HCT116 (cell line): Measurements from ENCODE around the gene FBXL5. TPM values are rescaled to one million over a fixed set of nuclear protein-coding genes. Genes with fewer than 3 reads are reported as not detected.

Experiments used
- ATAC-seq: fragments of 200-7000 bp; cut with Tn5 transposase; 2 replicates; pipeline ENCODE4 v1.9.1; 2020; ENCODE audit warnings: mild to moderate bottlenecking, moderate library complexity
- BruUV-seq: library from RNA; stranded (reverse); fragments of 400-500 nt; replicated peaks from 2 replicates; lab custom pipeline; 2021; lab: Mats Ljungman, UMichigan
- CTCF ChIA-PET: fragments of 300-600 bp; sonication (Branson Sonifier 250); formaldehyde crosslinking; loops from one replicate; lab custom pipeline; 2021; ENCODE audit warnings: antibody characterized with exemption; lab: Charles Lee
- POLR2A ChIA-PET: fragments of 300-600, 350-600 bp; sonication (Branson Sonifier 250); formaldehyde crosslinking; loops from one replicate; lab custom pipeline; 2021; ENCODE audit warnings: antibody characterized with exemption; lab: Charles Lee
- RAD21 ChIA-PET, 2 experiments: fragments of 300-600 bp; sonication (Branson Sonifier 250); formaldehyde crosslinking; loops; one replicate each; lab custom pipeline; 2023; ENCODE audit warnings: low total read pairs in 2 of 2; ENCODE audit not compliant: uncharacterized antibody in 2 of 2, unreplicated experiment in 2 of 2, low non-redundant PET in 1 of 2; lab: Charles Lee
- DNase-seq: peaks from one replicate; pipeline ENCODE4 v3.0.0-alpha.2; 2010; ENCODE audit warnings: low read depth, low spot score
- H2AFZ ChIP-seq: fragments of 200-600 bp; shearing (Covaris generic), sonication (generic); 2 replicates; pipeline ENCODE4 v1.6.1; 2017; ENCODE audit warnings: low read depth, mixed run types, mixed read lengths, antibody characterized with exemption, low read length; ENCODE audit not compliant: poor library complexity, severe bottlenecking
- H3K27ac ChIP-seq: 2 replicates; pipeline ENCODE4 v1.5.1; 2012; ENCODE audit warnings: low read depth, low read length
- H3K27me3 ChIP-seq: fragments of 200-600 bp; sonication (generic); 2 replicates; pipeline ENCODE4 v1.6.1; 2016; ENCODE audit warnings: mixed run types, low read length, mixed read lengths; ENCODE audit not compliant: insufficient read depth
- H3K36me3 ChIP-seq, 2 experiments: fragments of 200-500 bp in 1 of 2; fragments of 200-600 bp in 1 of 2; sonication (Bioruptor generic) in 1 of 2; sonication (generic) in 1 of 2; 2 replicates each; pipeline versions ENCODE4 v1.5.1 to v1.6.1; 2014 to 2016; ENCODE audit warnings: low read length in 2 of 2, inconsistent platforms in 1 of 2, mixed read lengths in 1 of 2, mixed run types in 1 of 2; ENCODE audit not compliant: insufficient read depth in 2 of 2, control insufficient read depth in 1 of 2
- H3K4me1 ChIP-seq, 2 experiments: fragments of 200-600 bp in 1 of 2; sonication (generic) in 1 of 2; 2 replicates each; pipeline versions ENCODE4 v1.5.1 to v1.6.1; 2012 to 2017; ENCODE audit warnings: low read length in 2 of 2, inconsistent platforms in 1 of 2, mild to moderate bottlenecking in 1 of 2, mixed read lengths in 1 of 2, mixed run types in 1 of 2, moderate library complexity in 1 of 2; ENCODE audit not compliant: insufficient read depth in 2 of 2, control insufficient read depth in 1 of 2
- H3K4me2 ChIP-seq: fragments of 200-600 bp; sonication (generic); 2 replicates; pipeline ENCODE4 v1.6.1; 2017; ENCODE audit warnings: mixed run types, low read length, mixed read lengths
- H3K4me3 ChIP-seq, 2 experiments: fragments of 200-600 bp in 1 of 2; sonication (generic) in 1 of 2; replicated peaks in 1 of 2; 2 replicates each; pipeline ENCODE4 v1.5.1; 2011 to 2016; ENCODE audit warnings: low read length in 2 of 2, control low read depth in 1 of 2, low read depth in 1 of 2, mild to moderate bottlenecking in 1 of 2, mixed read lengths in 1 of 2, mixed run types in 1 of 2
- H3K79me2 ChIP-seq: fragments of 200-600 bp; sonication (generic); 2 replicates; pipeline ENCODE4 v1.6.1; 2017; ENCODE audit warnings: mild to moderate bottlenecking, mixed run types, low read length, moderate library complexity, mixed read lengths; ENCODE audit not compliant: insufficient read depth
- H3K9ac ChIP-seq: fragments of 200-600 bp; sonication (generic); 2 replicates; pipeline ENCODE4 v1.6.1; 2016; ENCODE audit warnings: low read length, mixed read lengths
- H3K9me2 ChIP-seq: fragments of 200-600 bp; sonication (generic), shearing (Covaris generic); 2 replicates; pipeline ENCODE4 v1.6.1; 2017; ENCODE audit warnings: mixed run types, mild to moderate bottlenecking, moderate library complexity; ENCODE audit not compliant: insufficient read depth
- H3K9me3 ChIP-seq, 2 experiments: fragments of 200-500 bp in 1 of 2; fragments of 200-600 bp in 1 of 2; sonication (Bioruptor generic) in 1 of 2; sonication (generic) in 1 of 2; 2 replicates each; pipeline ENCODE4 v1.6.1; 2014 to 2017; ENCODE audit warnings: low read length in 2 of 2, mixed read lengths in 2 of 2, inconsistent platforms in 1 of 2, low read depth in 1 of 2, mild to moderate bottlenecking in 1 of 2, mixed run types in 1 of 2, moderate library complexity in 1 of 2; ENCODE audit not compliant: control insufficient read depth in 1 of 2, insufficient read depth in 1 of 2
- H4K20me1 ChIP-seq: fragments of 200-600 bp; sonication (generic), shearing (Covaris generic); 2 replicates; pipeline ENCODE4 v1.6.1; 2017; ENCODE audit warnings: mixed run types, mild to moderate bottlenecking, moderate library complexity; ENCODE audit not compliant: insufficient read depth
- CBX3 ChIP-seq: IDR thresholded peaks from 2 replicates; pipeline ENCODE4 v1.6.1; 2012; ENCODE audit warnings: low read depth
- CEBPB ChIP-seq: IDR thresholded peaks from 2 replicates; pipeline ENCODE4 v1.6.1; 2012; ENCODE audit warnings: low read depth
- CTCF ChIP-seq, 3 experiments: fragments of 200-600 bp in 1 of 3; sonication (generic) in 1 of 3; IDR thresholded peaks in 2 of 3; conservative IDR thresholded peaks in 1 of 3; 2 replicates each; pipeline ENCODE4 v1.5.1; 2012 to 2017; ENCODE audit warnings: low read depth in 2 of 3, low read length in 2 of 3, antibody characterized with exemption in 1 of 3, borderline replicate concordance in 1 of 3, control low read depth in 1 of 3, mild to moderate bottlenecking in 1 of 3, mixed read lengths in 1 of 3, mixed run types in 1 of 3, moderate library complexity in 1 of 3; ENCODE audit not compliant: insufficient read depth in 1 of 3
- EGR1 ChIP-seq: IDR thresholded peaks from 2 replicates; pipeline ENCODE4 v1.6.1; 2012; ENCODE audit warnings: low read depth
- ELF1 ChIP-seq: IDR thresholded peaks from 2 replicates; pipeline ENCODE4 v1.6.1; 2012; ENCODE audit warnings: low read depth, borderline replicate concordance
- EZH2phosphoT487 ChIP-seq: fragments of 200-600 bp; IDR thresholded peaks from 2 replicates; pipeline ENCODE4 v1.6.1; 2018; ENCODE audit warnings: antibody characterized with exemption, borderline replicate concordance
- JUND ChIP-seq: IDR thresholded peaks from 2 replicates; pipeline ENCODE4 v1.6.1; 2012
- POLR2A ChIP-seq: IDR thresholded peaks from 2 replicates; pipeline ENCODE4 v1.7.0; 2011; ENCODE audit warnings: borderline replicate concordance; ENCODE audit not compliant: insufficient read depth, insufficient read length; ENCODE audit errors: extremely low read depth
- POLR2AphosphoS5 ChIP-seq: IDR thresholded peaks from 2 replicates; pipeline ENCODE4 v1.6.1; 2011; ENCODE audit warnings: mild to moderate bottlenecking, low read depth, low read length, moderate library complexity
- RAD21 ChIP-seq: IDR thresholded peaks from 2 replicates; pipeline ENCODE4 v1.6.1; 2012; ENCODE audit warnings: low read depth, mild to moderate bottlenecking
- SIN3A ChIP-seq: IDR thresholded peaks from 2 replicates; pipeline ENCODE4 v1.6.1; 2012; ENCODE audit warnings: low read depth
- SP1 ChIP-seq: IDR thresholded peaks from 2 replicates; pipeline ENCODE4 v1.6.1; 2012; ENCODE audit warnings: low read depth
- SRF ChIP-seq: IDR thresholded peaks from 2 replicates; pipeline ENCODE4 v1.6.1; 2012; ENCODE audit warnings: low read depth
- TCF7L2 ChIP-seq: IDR thresholded peaks from 2 replicates; pipeline ENCODE4 v1.7.0; 2011; ENCODE audit warnings: borderline replicate concordance, inconsistent platforms; ENCODE audit not compliant: insufficient read depth, insufficient read length; ENCODE audit errors: extremely low read depth
- ZBTB33 ChIP-seq: IDR thresholded peaks from 2 replicates; pipeline ENCODE4 v1.6.1; 2011; ENCODE audit warnings: mild to moderate bottlenecking, low read length, moderate library complexity; ENCODE audit not compliant: insufficient replicate concordance; ENCODE audit errors: extremely low read depth
- ZFX ChIP-seq: fragments of 450-650 bp; IDR thresholded peaks from 2 replicates; pipeline ENCODE4 v1.6.1; 2017
- ZNF274 ChIP-seq: fragments of 200-500 bp; sonication (Bioruptor generic); IDR thresholded peaks from 2 replicates; pipeline ENCODE4 v1.6.1; 2014; ENCODE audit warnings: mild to moderate bottlenecking, low read depth, low read length, inconsistent platforms
- intact Hi-C: fragments of 100-400 bp; cut with micrococcal nuclease; formaldehyde crosslinking; loops from 2 replicates; pipeline ENCODE4 v1.10.0; 2022
- total RNA-seq: library from RNA; stranded (reverse); gene quantifications from one replicate; pipeline ENCODE4 v1.2.1, GENCODE V29; 2021; ENCODE audit not compliant: unreplicated experiment
- TF ChIP-seq, protein P1 (sequence below): IDR thresholded peaks from 2 replicates; pipeline ENCODE4 v1.6.1; 2012
- TF ChIP-seq, protein P2 (sequence below): IDR thresholded peaks from 2 replicates; pipeline ENCODE4 v1.6.1; 2012

Gene FBXL5
- total RNA-seq, 1 experiment from 2014 or later, result 20.6 TPM

DNA sequence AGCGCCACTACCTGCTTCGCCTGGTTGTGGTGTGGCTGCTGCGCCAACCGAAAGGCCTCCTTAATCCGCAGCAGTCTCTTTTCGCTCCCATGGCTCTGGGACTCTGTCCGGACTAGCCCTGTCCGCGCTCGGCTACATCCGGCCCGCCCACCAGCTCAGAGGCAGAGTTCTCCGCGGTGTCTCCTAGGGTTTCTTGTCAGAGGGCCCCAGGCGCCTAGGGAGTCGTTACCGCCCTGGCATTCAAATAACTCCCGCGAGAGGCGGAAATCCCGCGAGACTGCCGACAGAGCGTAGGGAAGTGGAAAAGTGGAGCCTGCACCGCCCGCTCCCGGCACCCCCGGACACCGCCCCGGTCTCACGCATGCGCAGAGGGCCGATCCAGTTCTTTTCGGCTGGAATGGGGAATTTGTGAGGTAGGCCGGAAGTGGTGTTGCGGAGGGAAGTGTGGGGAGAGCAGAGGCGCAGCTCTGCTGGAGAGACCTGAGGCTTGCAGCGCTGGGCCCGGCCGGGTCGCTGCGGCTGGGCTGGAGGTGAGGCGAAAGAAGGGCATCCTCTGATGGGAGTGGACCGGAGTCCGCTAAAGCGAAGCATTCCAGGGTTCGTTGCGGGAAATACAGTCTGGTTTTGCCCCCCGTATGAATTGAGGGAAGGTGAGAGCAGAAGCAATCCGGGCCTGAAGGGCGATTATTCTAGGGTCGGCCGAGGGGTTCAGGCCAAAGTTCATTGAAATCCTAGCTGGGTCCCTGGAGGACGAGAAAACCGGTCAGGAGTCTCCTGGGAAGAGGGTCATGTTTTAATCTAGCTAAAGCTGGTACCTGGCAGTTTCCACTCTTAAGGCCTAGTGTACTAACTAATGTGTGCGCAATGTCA, 26.4 kb upstream of the FBXL5 start, which contains the start of gene FAM200B (continued):
- TF ChIP-seq CTCF (IDR thresholded peaks at IDR 0.05 in 2 of 3, conservative IDR thresholded peaks at IDR 0.05 in 1 of 3; ENCODE audit: borderline replicate concordance in 1 of 3, insufficient read depth in 1 of 3, low read depth in 2 of 3, low read length in 2 of 3) (peak in 1 of 3 experiments; percentile 17; a peak in 1 of 6 replicates), SRF (peak; percentile 52; the same call in 1 of the 2 replicates), SP1 (peak; percentile 74), RAD21 (peak; percentile 16; the same call in 1 of the 2 replicates)

- DNase-seq (no peak), ATAC-seq (no peak)
- Histone ChIP-seq H3K4me3 (peak overlapping the region; percentile 87 to 91), H4K20me1 (no peaks in the 10 kb centered on the region), H3K36me3 (peaks cover 2 to 13% of the 10 kb centered on the region in 2 experiments; a peak in 3 of 4 replicates), H3K9ac (peak overlapping the region; percentile 98), H3K4me1 (peaks cover 22 to 54% of the 10 kb centered on the region in 2 experiments), H3K4me2 (peak overlapping the region; percentile 74), H3K27ac (peak overlapping the region; percentile 92), H2AFZ (no peak overlapping the region), H3K9me2 (no peaks in the 10 kb centered on the region), H3K27me3 (no peaks in the 10 kb centered on the region), H3K79me2 (peaks cover 97% of the 10 kb centered on the region), H3K9me3 (no peaks in the 10 kb centered on the region)
- CTCF ChIA-PET, result interaction anchor here (1.5 to 1.6 kb wide), 2 partner anchors 9 to 15 kb away, joined by 3 read pairs; no protein-coding TSS in a partner anchor
- RAD21 ChIA-PET, result interaction anchor here in 1 of 2 experiments (0.6 kb wide), 1 partner anchor 225 kb away, joined by 3 read pairs; no protein-coding TSS in a partner anchor
- intact Hi-C loops, result no loop called here
- POLR2A ChIA-PET, result interaction anchor here (0.9 to 1.4 kb wide), 4 partner anchors 11 to 201 kb away, joined by 3 to 6 read pairs (median 4); no protein-coding TSS in a partner anchor
- TSS peak; percentile 51 for BruUV-seq
- no peak for TF ChIP-seq TCF7L2
- no peak for TF ChIP-seq EGR1
- TF ChIP-seq RAD21, result no peak
- TF ChIP-seq POLR2A, result no peak
- no peak for TF ChIP-seq EZH2phosphoT487
- no peak for TF ChIP-seq CEBPB
- TF ChIP-seq JUND, result no peak
- no peak for TF ChIP-seq SIN3A
- no peak for TF ChIP-seq CBX3
- TF ChIP-seq POLR2AphosphoS5, result no peak
- TF ChIP-seq ELF1, result no peak
- no peak for TF ChIP-seq SRF
- no peak for TF ChIP-seq SP1
- TF ChIP-seq, protein P1, sequence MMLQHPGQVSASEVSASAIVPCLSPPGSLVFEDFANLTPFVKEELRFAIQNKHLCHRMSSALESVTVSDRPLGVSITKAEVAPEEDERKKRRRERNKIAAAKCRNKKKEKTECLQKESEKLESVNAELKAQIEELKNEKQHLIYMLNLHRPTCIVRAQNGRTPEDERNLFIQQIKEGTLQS, result no peak
- no peak for TF ChIP-seq ZNF274
- TF ChIP-seq, protein P2, sequence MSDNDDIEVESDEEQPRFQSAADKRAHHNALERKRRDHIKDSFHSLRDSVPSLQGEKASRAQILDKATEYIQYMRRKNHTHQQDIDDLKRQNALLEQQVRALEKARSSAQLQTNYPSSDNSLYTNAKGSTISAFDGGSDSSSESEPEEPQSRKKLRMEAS, result no peak
- no peak for TF ChIP-seq ZBTB33
- no peak for TF ChIP-seq ZFX
These were observed 25.9 kb upstream of the FBXL5 start for GRCh38 chr4:15681067-15681371.
